Muscle of arm (tissue), 12 donors: ENCODE results near the gene KRT81. TPM values are rescaled to one million over a fixed set of nuclear protein-coding genes. Genes with fewer than 3 reads are reported as not detected.
"Not testable (repeated sequence)": the region's sequence is repeated elsewhere in the genome, so short reads cannot be mapped to it uniquely, and the experiment has no call there.

ENCODE experiments used
- DNase-seq: peaks from one replicate; pipeline ENCODE4 v3.0.0-alpha.2; 2013
- polyA plus RNA-seq, 12 donors: library from polyadenylated mRNA; unstranded; fragments of 120-200 nt; gene quantifications; one replicate each; pipeline ENCODE4 v1.2.1, GENCODE V29; 2013; ENCODE audit not compliant: insufficient read length in 12 of 12

Gene KRT81
- polyA plus RNA-seq, 12 donors: 0.08 to 0.25 (median 0.14) TPM; not detected in 5

DNA sequence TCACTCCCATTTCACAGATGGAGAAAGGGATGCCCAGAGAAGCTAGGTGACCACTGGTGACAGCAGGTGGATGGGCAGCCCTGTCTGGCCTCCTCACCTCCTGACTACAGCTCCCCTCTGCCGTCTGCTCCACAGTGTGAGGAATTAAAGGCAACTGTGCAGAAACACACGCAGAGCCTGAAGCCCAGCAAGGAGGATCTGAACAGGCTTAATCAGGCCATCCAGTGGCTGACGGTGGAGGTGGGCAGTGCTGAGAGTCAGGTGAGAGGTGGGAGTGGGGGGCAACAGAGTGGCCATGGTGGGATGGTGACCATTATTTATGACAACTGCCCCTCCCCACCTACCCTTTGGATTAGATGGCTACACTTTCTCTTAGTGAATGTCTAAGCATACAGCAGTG lies 15.6 kb downstream of the KRT81 start:
- no peak for DNase-seq

DNA sequence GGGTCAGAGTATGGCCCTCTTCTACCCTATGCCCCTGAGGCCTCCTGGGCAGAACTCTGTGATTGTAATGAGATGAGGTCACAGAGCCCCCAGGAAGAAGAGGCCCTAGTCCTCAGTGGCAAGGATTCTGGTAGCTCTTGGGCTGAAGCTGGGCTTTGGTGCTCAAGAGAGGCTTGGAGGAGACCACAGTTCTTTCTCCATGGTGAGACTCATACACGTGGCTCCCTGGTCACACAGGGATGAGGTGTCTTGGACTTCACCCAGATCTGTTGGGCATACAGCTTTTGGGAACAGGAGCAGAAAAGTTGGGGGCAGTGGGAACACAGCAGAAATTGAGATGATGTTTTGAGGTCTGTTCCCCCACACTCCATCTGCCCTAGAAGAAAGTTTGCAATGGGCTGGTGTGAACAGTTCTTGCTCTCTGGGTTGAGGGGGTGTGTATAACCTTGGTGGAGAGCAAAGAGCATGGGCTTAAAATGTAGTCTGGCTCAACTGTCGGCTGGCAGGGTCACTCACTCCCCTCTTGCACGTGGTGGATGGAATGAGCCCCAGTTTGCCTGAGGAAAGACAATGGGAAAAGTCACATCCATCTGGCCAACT lies 16.7 kb downstream of the KRT81 start, which contains the start of gene KRT86:
TSS of gene KRT86 (plus strand) at position 125 of the 600 bp plus-strand sequence. CDS start 27,272 bp downstream, outside the sequence.
- no peak for DNase-seq

- no peak for DNase-seq
Observed at GRCh38 chr12:52271158-52271557, 20.2 kb downstream of the KRT81 start.

GRCh38 chr12:52270541-52271070 lies 20.7 kb downstream of the KRT81 start:
- DNase-seq: no peak

DNA sequence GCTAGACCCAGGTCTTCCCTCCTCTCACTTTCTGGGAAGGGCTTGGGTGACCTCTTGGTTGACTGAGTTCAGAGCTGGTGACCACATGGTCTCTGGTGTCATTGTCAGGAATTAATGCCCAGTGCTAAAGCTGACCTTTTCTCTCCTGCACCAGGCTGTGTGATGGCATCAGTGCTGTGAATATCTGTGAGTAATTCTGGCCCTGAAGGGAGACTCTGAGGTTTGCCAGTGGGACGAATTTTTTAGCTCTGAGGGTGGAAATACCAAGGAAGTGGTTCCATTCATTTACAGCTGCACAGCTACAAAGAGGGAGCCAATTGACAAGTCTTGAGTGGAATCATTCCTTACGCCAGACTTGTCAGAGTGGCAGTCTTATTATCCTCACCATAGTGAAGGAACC lies 23.1 kb downstream of the KRT81 start:
- DNase-seq: no peak

DNA sequence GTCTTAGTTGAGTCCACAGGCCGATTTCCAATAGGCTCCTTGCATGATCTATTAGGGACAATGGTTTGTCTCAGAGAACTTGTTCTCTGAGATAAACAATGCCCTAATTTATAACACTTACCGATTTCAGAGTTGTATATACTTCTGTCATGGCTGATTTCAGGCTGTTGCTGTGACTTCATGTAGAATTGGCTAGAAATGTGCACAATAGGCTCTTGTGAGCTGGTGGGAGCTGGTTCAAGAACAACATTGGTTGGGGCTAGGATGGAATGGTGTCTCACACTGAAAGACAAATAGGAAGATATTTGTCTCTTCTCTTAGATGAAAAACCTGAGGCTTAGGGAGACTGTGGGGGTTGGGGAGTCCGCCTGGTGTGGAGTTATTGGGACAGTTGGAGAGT lies 23.6 kb downstream of the KRT81 start:
- DNase-seq: no peak

DNA sequence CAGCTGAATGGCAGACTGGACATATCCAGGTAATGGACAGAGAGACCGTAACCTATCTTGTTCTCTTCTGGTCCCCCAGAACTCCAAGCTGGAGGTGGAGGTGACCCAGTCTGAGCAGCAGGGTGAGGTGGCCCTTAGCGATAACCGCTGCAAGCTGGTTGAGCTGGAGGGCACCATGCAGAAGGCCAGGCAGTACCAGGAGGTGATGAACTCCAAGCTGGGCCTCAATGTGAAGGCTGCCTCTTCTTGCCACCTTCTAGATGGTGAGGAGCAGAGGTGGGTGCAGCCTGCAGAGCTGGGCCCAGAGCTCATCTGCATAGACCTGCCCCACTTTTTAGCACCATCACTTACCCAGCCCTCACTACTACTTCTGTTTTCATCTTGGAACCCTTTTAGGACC lies 24.1 kb downstream of the KRT81 start:
- no peak for DNase-seq

DNA sequence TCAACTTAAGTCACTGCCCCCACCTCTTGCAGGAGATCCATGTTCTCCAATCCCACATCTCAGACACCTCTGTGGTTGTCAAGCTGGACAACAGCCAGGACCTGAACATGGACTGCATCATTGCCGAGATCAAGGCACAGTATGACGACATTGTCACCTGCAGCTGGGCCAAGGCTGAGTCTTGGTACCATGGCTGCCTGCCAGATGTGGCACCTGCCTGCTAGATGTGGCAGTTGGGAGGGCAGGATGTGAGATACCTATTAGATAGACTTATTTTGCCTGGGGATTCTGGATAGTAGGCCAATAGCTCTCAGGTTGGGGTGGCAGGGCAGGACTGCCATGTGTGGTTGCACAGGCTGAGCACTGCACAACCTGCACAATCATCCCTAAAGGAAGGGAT lies 24.8 kb downstream of the KRT81 start:
- no peak for DNase-seq

GRCh38 chr12:52264435-52264825 lies 26.9 kb downstream of the KRT81 start:
- DNase-seq: peak; percentile 66

GRCh38 chr12:52263761-52264434 lies 27.4 kb downstream of the KRT81 start:
- no peak for DNase-seq

- no peak for DNase-seq
Observed at GRCh38 chr12:52262286-52262685, 29.0 kb downstream of the KRT81 start.

DNA sequence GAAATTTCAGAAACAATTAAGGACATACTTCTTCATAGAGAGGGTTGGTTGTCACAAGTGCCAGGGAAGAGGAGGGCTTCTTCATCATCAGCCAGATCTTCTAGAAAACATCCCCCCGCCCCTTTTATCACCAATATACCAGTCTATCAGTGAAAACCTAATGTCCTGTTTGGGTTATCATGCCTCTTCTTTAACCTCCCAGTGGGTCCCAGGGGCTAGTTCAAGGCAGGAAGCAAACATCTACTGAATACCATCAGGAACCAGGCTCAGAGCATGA lies 30.2 kb downstream of the KRT81 start:
- DNase-seq: no peak

DNA sequence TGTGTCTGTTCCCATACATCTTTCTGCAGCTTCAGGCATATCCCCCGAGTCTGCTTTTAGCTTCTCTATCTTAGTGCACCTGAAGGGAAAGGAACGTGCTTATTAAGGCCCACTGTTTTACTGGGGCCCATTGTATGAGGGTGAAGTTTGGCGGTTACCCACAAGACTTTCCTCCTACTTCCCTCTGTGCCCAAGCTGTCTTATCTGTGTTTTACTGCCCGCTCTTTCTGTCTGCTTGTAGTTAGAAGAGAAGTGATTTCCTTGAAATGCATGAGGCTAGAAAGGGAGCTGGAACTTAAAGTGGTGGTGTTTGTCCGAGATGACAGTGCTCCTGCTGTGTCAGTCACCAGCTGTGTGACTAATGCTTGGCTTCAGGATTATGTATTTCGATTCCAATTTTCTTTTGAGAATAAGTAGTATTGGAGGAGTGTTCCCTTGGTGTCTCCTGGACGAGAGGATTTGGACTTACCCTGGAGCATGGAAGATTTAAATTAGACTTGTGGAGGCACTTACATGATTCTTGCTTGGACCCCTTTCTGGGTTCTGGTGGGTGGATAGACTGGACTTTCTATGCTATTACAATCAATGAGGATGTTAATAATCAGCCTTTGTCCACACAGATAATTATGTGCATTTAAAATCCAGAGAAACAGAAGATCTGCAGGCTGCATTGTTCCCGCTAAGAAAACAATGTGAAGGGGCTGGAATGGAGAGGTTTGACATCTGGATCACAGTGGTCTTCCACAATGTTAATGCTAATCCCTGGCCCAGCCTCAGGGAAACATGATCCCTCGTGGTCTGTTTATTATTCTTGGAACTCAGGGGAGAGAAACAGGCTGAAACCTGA lies 30.8 kb downstream of the KRT81 start:
- DNase-seq: no peak

- DNase-seq: no peak
Observed at GRCh38 chr12:52259657-52260243, 31.6 kb downstream of the KRT81 start.

- DNase-seq: peak; percentile 53
Observed at GRCh38 chr12:52258335-52258901, 32.9 kb downstream of the KRT81 start.

DNA sequence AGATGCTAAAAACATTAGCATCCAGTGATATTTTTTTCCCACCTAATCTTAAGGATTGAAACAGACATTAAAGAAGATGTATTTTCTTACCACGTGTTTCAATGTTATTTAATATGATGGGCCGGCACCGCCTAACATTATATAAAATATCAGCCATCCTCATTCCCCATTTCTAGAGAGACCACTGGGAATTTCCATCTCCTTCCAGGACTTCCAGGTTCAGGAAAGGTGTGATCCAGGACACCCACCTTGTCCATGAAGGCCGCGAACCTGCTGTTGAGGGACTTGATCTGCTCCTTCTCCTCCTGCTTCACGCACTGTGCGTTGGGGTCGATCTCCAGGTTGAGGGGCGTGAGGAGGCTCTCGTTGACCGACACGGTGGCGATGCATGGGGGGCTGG lies 33.4 kb downstream of the KRT81 start:
- not testable (repeated sequence) for DNase-seq

DNA sequence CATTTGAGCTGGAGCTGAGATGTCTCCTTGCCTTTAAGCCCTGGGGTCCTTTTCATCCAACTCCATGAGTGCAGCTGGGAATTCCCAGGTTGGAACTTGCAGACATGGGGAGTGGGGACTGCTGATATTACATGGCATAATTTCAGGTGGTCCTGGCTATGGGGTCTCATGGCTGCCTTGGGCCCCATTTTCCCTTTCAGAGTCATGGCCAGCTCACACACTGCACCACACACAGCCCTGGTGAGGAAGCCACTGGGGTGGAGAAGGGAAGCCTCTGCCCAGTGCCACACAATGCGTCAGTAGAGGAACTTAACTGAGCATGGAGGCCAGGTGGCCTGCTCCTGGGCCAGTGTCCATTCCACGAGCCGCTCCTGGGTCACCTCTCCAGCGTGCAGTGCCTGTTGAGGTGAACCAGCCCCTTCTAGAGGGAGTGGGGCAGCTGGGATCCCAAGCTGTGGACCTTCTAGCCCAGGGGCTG lies 34.2 kb downstream of the KRT81 start:
- DNase-seq: no peak

DNA sequence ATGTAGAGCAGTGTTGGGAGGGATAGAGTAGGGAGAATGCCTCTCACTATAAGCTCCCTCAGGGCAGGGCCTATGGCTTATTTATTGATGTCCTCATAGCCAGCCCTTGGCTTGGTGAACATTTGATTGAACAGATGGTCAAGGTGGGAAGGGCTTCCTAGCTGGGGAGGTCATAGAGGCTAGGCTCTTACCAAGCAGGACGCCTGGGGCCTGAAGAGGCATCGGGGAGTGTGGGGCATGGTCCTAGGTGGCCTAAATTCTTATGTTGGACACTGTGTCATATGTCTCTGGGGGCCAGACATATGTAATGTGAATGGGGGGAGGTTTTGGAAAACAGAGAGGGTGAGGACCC lies 34.8 kb downstream of the KRT81 start:
- DNase-seq: no peak

DNA sequence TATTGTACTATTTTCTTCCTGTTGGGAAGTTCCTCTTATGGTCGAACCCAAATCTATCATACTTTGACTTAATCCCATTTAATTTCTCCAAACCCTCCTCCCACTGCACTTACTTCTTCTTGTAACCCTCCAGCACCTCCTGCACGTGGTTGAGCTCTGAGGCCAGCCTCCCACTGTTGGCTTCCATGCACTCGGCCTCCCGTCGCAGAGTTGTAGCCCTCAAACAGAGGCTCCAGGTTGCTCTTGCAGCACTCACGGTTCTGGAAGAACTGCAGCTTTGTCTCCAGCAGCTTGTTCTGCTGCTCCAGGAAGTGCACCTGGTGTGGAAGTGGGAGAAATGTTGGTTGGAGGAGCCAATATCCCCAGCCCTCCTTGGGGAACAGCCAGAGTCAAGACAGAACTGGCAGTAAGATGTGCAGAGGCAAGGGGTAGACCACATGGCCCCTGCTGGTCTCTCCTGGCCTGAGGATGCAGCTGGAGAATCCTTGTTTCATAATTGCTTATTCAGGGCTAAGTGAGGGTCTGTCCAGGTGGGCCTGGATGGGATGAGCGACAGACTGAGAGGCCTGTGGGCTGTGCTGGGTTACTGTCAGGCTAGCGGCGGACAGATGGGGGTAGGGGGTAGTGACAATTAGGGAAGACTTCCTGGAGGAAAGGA lies 35.3 kb downstream of the KRT81 start:
- DNase-seq: no peak

DNA sequence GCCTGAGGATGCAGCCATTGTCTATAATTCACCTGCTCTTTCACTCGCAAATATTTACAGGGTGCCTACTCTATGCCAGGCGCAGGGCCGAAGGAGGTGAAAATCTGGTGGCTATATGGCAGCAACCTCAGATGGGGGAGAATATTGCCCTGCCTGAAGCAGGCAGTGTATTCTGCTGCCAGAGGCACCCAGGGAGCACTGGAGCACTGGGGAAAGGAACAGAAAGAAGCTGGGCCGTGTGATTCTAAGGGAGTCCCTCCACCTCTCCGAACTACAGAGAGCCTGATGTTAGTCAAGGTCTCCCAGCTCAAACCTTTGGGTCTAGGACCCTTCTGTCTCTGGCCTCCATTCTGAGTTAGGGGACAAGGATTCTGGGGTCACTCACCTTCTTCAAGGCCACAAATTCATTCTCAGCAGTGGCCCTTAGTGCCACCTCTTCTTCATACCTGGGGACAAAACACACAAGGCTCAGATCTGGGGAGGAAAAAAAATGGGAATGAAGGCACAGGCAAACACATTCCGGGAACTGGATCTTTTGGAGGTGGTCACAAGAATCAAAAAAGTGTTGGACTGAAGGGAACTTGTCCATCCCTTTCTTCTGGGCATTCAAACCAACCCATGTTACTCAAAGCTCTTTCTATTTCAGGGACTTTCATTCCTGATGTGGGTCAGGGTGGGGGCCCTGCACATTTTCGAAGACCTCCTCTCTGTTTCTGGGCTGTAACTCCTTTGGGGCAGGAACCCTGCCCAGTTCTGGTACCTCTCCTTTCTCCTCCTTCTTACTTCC lies 36.2 kb downstream of the KRT81 start:
- no peak for DNase-seq
